ENCODE measurements around the gene LTB4R. TPM values are rescaled to one million over a fixed set of nuclear protein-coding genes. Genes with fewer than 3 reads are reported as not detected.
A peak's percentile ranks its signal among the peaks of the same experiment; 100 is the strongest.

Gene LTB4R
- 3.9 and 4.0 TPM in 2 replicates for polyA plus RNA-seq (2013)

- DNase-seq, result peak in 1 of 2 donors; percentile 2
- H2BK120ac ChIP-seq (ENCODE audit: insufficient read depth, low read length, poor library complexity), result no peak within 1 kb of the TSS
- H4K91ac ChIP-seq (ENCODE audit: low read depth, low read length), result no peak within 1 kb of the TSS
- no peak within 1 kb of the TSS for H3K9ac ChIP-seq (ENCODE audit: low read length)
- H2BK5ac ChIP-seq (ENCODE audit: low read depth, low read length, poor library complexity), result no peak within 1 kb of the TSS
- no peak within 1 kb of the TSS for H4K8ac ChIP-seq (ENCODE audit: low read depth, low read length)
- no peaks in the 10 kb centered on the region for H3K79me2 ChIP-seq (ENCODE audit: control insufficient read depth, insufficient read depth, low read length, poor library complexity)
- H3K4me1 ChIP-seq (ENCODE audit: control insufficient read depth in 1 of 2, insufficient read depth in 2 of 2, low read length in 2 of 2), result peaks cover 0 to 5% of the 10 kb centered on the region in 2 experiments
- H3K18ac ChIP-seq (ENCODE audit: low read length), result no peak within 1 kb of the TSS
- no peak within 1 kb of the TSS for H2BK12ac ChIP-seq (ENCODE audit: low read length)
- no peak within 1 kb of the TSS for H3K4me2 ChIP-seq (ENCODE audit: low read length)
- no peak within 1 kb of the TSS for H3K14ac ChIP-seq (ENCODE audit: low read length)
- H2AFZ ChIP-seq (ENCODE audit: insufficient read depth, low read length, poor library complexity), result no peak within 1 kb of the TSS
- H3K4me3 ChIP-seq (ENCODE audit: low read depth, low read length), result no peak within 1 kb of the TSS
- WGBS (ENCODE audit: extremely low coverage, insufficient coverage, insufficient read length), result no CpG with 5 or more reads among the region's 99 CpGs
- H3K4ac ChIP-seq (ENCODE audit: low read depth, low read length), result no peak within 1 kb of the TSS
- H3K27ac ChIP-seq (ENCODE audit: low read depth, low read length), result no peak within 1 kb of the TSS
- H3K9me3 ChIP-seq (ENCODE audit: insufficient read depth, low read depth, low read length), result no peaks in the 10 kb centered on the region
- H3K23ac ChIP-seq (ENCODE audit: low read length), result no peak within 1 kb of the TSS
- H3K79me1 ChIP-seq (ENCODE audit: low read length), result no peaks in the 10 kb centered on the region
- H2AK5ac ChIP-seq (ENCODE audit: low read length), result no peak within 1 kb of the TSS
- H3K36me3 ChIP-seq (ENCODE audit: control insufficient read depth in 1 of 2, insufficient read depth in 2 of 2, low read length in 2 of 2), result peaks cover 28 to 35% of the 10 kb centered on the region in 2 experiments
- H3K27me3 ChIP-seq (ENCODE audit: insufficient read depth, low read length), result no peaks in the 10 kb centered on the region
- H4K12ac ChIP-seq (ENCODE audit: low read depth, low read length), result no peak within 1 kb of the TSS
Measured at GRCh38 chr14:24310646-24311604, at the start of gene LTB4R. Gene LTB4R, plus strand, starts transcription at chr14:24311502. Its CDS starts 4,150 bp downstream, at chr14:24315652.

- Histone ChIP-seq H3K9ac (ENCODE audit: low read length) (no peak overlapping the region), H3K4me1 (ENCODE audit: control insufficient read depth in 1 of 2, insufficient read depth in 2 of 2, low read length in 2 of 2) (peaks cover 32 to 34% of the 10 kb centered on the region in 2 experiments), H3K27ac (ENCODE audit: low read depth, low read length) (peak overlapping the region; percentile 98), H3K27me3 (ENCODE audit: insufficient read depth, low read length) (no peaks in the 10 kb centered on the region), H3K4me3 (ENCODE audit: low read depth, low read length) (no peak overlapping the region), H3K79me1 (ENCODE audit: low read length) (peaks cover 32% of the 10 kb centered on the region), H2AK5ac (ENCODE audit: low read length) (peak overlapping the region; percentile 85), H2AFZ (ENCODE audit: insufficient read depth, low read length, poor library complexity) (no peak overlapping the region), H4K91ac (ENCODE audit: low read depth, low read length) (peak overlapping the region; percentile 96), H4K8ac (ENCODE audit: low read depth, low read length) (peak overlapping the region; percentile 37), H3K14ac (ENCODE audit: low read length) (peak overlapping the region; percentile 18), H3K23ac (ENCODE audit: low read length) (no peak overlapping the region), H3K36me3 (ENCODE audit: control insufficient read depth in 1 of 2, insufficient read depth in 2 of 2, low read length in 2 of 2) (peaks cover 36 to 42% of the 10 kb centered on the region in 2 experiments), H3K18ac (ENCODE audit: low read length) (peak overlapping the region; percentile 90), H3K4ac (ENCODE audit: low read depth, low read length) (peak overlapping the region; percentile 84), H3K79me2 (ENCODE audit: control insufficient read depth, insufficient read depth, low read length, poor library complexity) (peaks cover 10% of the 10 kb centered on the region), H3K4me2 (ENCODE audit: low read length) (peak overlapping the region; percentile 43), H2BK12ac (ENCODE audit: low read length) (peak overlapping the region; percentile 89), H4K12ac (ENCODE audit: low read depth, low read length) (no peak overlapping the region), H3K9me3 (ENCODE audit: insufficient read depth, low read depth, low read length) (no peaks in the 10 kb centered on the region), H2BK5ac (ENCODE audit: low read depth, low read length, poor library complexity) (peak overlapping the region; percentile 7), H2BK120ac (ENCODE audit: insufficient read depth, low read length, poor library complexity) (peak overlapping the region; percentile 65)
- no CpG with 5 or more reads among the region's 19 CpGs for WGBS (ENCODE audit: extremely low coverage, insufficient coverage, insufficient read length)
- DNase-seq, result no peak
Measured at GRCh38 chr14:24261969-24262327, 49.4 kb upstream of the LTB4R start.

DNA sequence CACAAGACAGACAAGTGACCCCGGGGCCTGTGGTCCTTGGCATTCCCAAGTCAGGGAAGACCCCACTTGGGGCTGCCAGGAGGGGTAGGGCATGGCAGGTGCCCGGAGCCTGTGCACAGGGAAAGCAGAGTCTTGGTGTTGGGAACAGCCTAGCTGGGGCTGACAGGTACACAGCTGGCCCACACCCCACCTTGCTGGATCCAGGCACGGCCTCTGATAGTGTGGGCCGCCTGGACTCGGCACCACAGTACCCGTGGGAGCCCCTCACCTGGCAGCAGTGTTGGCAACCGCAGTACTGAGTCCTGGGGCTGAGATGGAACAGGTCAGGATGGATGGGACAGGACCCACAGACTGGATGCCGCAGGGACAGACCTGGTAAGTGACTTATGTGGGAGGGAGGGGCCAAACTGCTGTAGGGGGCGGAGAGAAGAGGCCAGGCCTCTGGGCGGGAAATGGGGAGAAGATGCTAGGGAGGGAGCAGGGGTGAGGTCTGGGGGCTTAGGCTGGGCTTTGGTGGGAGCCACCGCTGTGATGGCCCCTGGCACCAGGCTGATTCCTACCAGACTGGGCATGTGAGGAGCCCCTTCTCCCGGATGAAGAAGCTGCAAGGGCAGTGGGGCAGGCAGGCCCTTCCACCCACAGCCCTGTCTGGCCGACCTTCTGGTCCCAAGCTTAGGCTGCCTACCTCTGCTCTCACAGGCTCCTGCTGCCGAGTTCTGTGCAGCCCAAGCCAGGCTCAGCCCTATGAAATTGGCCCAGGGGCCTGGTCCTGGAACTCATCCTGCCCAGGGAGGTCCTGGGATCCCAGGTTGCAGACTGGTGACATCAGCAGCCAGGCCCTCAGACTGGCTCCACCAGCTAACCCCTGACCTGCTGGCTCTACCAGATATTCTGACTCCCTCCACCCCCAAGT is 48.2 kb upstream of the LTB4R start, which contains the start of gene TGM1:
Gene TGM1 (minus strand): TSS at position 357 of the 913 bp plus-strand sequence. CDS start 825 bp downstream, outside the sequence.
- Histone ChIP-seq H4K91ac (ENCODE audit: low read depth, low read length) (peak within 1 kb of the TSS; percentile 96), H3K9me3 (ENCODE audit: insufficient read depth, low read depth, low read length) (no peaks in the 10 kb centered on the region), H3K18ac (ENCODE audit: low read length) (peak within 1 kb of the TSS; percentile 90), H3K14ac (ENCODE audit: low read length) (peak within 1 kb of the TSS; percentile 81), H4K8ac (ENCODE audit: low read depth, low read length) (peak within 1 kb of the TSS; percentile 91), H4K12ac (ENCODE audit: low read depth, low read length) (peak within 1 kb of the TSS; percentile 56), H3K9ac (ENCODE audit: low read length) (no peak within 1 kb of the TSS), H3K27me3 (ENCODE audit: insufficient read depth, low read length) (no peaks in the 10 kb centered on the region), H2BK120ac (ENCODE audit: insufficient read depth, low read length, poor library complexity) (peak within 1 kb of the TSS; percentile 86), H3K4me1 (ENCODE audit: control insufficient read depth in 1 of 2, insufficient read depth in 2 of 2, low read length in 2 of 2) (peaks cover 35 to 37% of the 10 kb centered on the region in 2 experiments), H2BK5ac (ENCODE audit: low read depth, low read length, poor library complexity) (peak within 1 kb of the TSS; percentile 90), H3K79me2 (ENCODE audit: control insufficient read depth, insufficient read depth, low read length, poor library complexity) (peaks cover 10% of the 10 kb centered on the region), H2AFZ (ENCODE audit: insufficient read depth, low read length, poor library complexity) (peak within 1 kb of the TSS; percentile 14), H2BK12ac (ENCODE audit: low read length) (peak within 1 kb of the TSS; percentile 89), H3K4ac (ENCODE audit: low read depth, low read length) (peak within 1 kb of the TSS; percentile 84), H3K4me3 (ENCODE audit: low read depth, low read length) (no peak within 1 kb of the TSS), H3K36me3 (ENCODE audit: control insufficient read depth in 1 of 2, insufficient read depth in 2 of 2, low read length in 2 of 2) (peaks cover 41 to 48% of the 10 kb centered on the region in 2 experiments), H2AK5ac (ENCODE audit: low read length) (peak within 1 kb of the TSS; percentile 85), H3K23ac (ENCODE audit: low read length) (no peak within 1 kb of the TSS), H3K27ac (ENCODE audit: low read depth, low read length) (peak within 1 kb of the TSS; percentile 98), H3K4me2 (ENCODE audit: low read length) (peak within 1 kb of the TSS; percentile 43), H3K79me1 (ENCODE audit: low read length) (peaks cover 32% of the 10 kb centered on the region)
- DNase-seq, result peak; percentile 56 to 60
- no CpG with 5 or more reads among the region's 14 CpGs for WGBS (ENCODE audit: extremely low coverage, insufficient coverage, insufficient read length)

- H3K79me1 ChIP-seq (ENCODE audit: low read length), result peaks cover 32% of the 10 kb centered on the region
Measured at GRCh38 chr14:24263848-24264247, 47.5 kb upstream of the LTB4R start.

More at GRCh38 chr14:24263848-24264247, 47.5 kb upstream of the LTB4R start:
- Histone ChIP-seq H3K27me3 (ENCODE audit: insufficient read depth, low read length) (no peaks in the 10 kb centered on the region), H3K79me2 (ENCODE audit: control insufficient read depth, insufficient read depth, low read length, poor library complexity) (peaks cover 10% of the 10 kb centered on the region), H3K27ac (ENCODE audit: low read depth, low read length) (peak overlapping the region; percentile 98), H3K9me3 (ENCODE audit: insufficient read depth, low read depth, low read length) (no peaks in the 10 kb centered on the region), H4K12ac (ENCODE audit: low read depth, low read length) (no peak overlapping the region), H2AFZ (ENCODE audit: insufficient read depth, low read length, poor library complexity) (no peak overlapping the region), H3K14ac (ENCODE audit: low read length) (peak overlapping the region; percentile 81), H4K91ac (ENCODE audit: low read depth, low read length) (peak overlapping the region; percentile 92), H3K23ac (ENCODE audit: low read length) (no peak overlapping the region), H2BK12ac (ENCODE audit: low read length) (peak overlapping the region; percentile 89), H3K4ac (ENCODE audit: low read depth, low read length) (peak overlapping the region; percentile 37), H3K36me3 (ENCODE audit: control insufficient read depth in 1 of 2, insufficient read depth in 2 of 2, low read length in 2 of 2) (peaks cover 37 to 47% of the 10 kb centered on the region in 2 experiments), H2AK5ac (ENCODE audit: low read length) (peak overlapping the region; percentile 72), H2BK5ac (ENCODE audit: low read depth, low read length, poor library complexity) (peak overlapping the region; percentile 76), H3K18ac (ENCODE audit: low read length) (peak overlapping the region; percentile 63), H3K4me2 (ENCODE audit: low read length) (peak overlapping the region; percentile 41), H4K8ac (ENCODE audit: low read depth, low read length) (peak overlapping the region; percentile 68), H3K9ac (ENCODE audit: low read length) (no peak overlapping the region), H3K4me1 (ENCODE audit: control insufficient read depth in 1 of 2, insufficient read depth in 2 of 2, low read length in 2 of 2) (peaks cover 35 to 37% of the 10 kb centered on the region in 2 experiments), H3K4me3 (ENCODE audit: low read depth, low read length) (no peak overlapping the region), H2BK120ac (ENCODE audit: insufficient read depth, low read length, poor library complexity) (peak overlapping the region; percentile 86)
- peak in 1 of 2 donors; percentile 79 for DNase-seq
- no CpG with 5 or more reads among the region's 6 CpGs for WGBS (ENCODE audit: extremely low coverage, insufficient coverage, insufficient read length)
